LNCaP clone FGC (cell line): ENCODE results near the gene CTRL.
A peak's percentile ranks its signal among the peaks of the same experiment; 100 is the strongest.

Experiments used
- DNase-seq: peaks from one replicate; pipeline ENCODE4 v3.0.0-alpha.2; 2011; ENCODE audit warnings: low read depth
- H3K4me3 ChIP-seq: 2 replicates; pipeline ENCODE4 v1.5.1; 2011; ENCODE audit warnings: mild to moderate bottlenecking, low read depth, low read length, control low read depth
- TF ChIP-seq, protein P1 (sequence below): IDR thresholded peaks from 2 replicates; pipeline ENCODE4 v1.5.1; 2012; ENCODE audit warnings: mild to moderate bottlenecking; ENCODE audit not compliant: control insufficient read depth, insufficient read depth; ENCODE audit errors: extremely low read depth

The CTRL gene

DNA sequence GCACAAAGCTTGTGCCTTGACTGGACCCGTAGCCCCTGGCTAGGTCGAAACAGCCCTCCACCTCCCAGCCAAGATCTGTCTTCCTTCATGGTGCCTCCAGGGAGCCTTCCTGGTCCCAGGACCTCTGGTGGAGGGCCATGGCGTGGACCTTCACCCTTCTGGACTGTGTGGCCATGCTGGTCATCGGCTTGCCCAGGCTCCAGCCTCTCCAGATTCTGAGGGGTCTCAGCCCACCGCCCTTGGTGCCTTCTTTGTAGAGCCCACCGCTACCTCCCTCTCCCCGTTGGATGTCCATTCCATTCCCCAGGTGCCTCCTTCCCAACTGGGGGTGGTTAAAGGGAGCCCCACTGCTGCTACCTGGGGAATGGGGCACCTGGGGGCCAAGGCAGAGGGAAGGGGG lies 3.5 kb downstream of the CTRL start:
- TF ChIP-seq, protein P1, sequence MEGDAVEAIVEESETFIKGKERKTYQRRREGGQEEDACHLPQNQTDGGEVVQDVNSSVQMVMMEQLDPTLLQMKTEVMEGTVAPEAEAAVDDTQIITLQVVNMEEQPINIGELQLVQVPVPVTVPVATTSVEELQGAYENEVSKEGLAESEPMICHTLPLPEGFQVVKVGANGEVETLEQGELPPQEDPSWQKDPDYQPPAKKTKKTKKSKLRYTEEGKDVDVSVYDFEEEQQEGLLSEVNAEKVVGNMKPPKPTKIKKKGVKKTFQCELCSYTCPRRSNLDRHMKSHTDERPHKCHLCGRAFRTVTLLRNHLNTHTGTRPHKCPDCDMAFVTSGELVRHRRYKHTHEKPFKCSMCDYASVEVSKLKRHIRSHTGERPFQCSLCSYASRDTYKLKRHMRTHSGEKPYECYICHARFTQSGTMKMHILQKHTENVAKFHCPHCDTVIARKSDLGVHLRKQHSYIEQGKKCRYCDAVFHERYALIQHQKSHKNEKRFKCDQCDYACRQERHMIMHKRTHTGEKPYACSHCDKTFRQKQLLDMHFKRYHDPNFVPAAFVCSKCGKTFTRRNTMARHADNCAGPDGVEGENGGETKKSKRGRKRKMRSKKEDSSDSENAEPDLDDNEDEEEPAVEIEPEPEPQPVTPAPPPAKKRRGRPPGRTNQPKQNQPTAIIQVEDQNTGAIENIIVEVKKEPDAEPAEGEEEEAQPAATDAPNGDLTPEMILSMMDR, result no peak
- no peak overlapping the region for H3K4me3 ChIP-seq

DNA sequence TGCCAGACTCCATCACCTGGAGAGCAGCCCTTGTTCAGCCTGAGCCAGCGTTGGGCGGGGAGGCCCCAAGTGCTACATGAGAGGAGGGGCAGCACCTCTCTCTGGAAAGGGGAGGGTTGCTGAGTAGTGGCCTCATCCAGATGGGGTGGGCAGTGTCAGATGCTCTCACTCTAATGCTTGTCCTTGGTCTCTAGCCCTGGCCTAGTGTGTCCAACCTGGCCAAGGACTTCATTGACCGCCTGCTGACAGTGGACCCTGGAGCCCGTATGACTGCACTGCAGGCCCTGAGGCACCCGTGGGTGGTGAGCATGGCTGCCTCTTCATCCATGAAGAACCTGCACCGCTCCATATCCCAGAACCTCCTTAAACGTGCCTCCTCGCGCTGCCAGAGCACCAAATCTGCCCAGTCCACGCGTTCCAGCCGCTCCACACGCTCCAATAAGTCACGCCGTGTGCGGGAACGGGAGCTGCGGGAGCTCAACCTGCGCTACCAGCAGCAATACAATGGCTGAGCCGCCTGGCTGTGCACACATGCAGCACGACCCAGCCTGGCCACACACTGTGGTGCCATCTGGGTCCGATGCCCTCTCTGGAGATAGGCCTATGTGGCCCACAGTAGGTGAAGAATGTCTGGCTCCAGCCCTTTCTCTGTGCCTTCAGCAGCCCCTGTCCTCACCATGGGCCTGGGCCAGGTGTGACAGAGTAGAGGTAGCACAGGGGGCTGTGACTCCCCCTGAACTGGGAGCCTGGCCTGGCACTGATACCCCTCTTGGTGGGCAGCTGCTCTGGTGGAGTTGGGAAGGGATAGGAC lies 4.3 kb downstream of the CTRL start:
- H3K4me3 ChIP-seq, result no peak overlapping the region
- DNase-seq, result no peak
- TF ChIP-seq, protein P1, result no peak

More for the DNA sequence above, 3.5 kb downstream of the CTRL start:
- no peak for DNase-seq

DNA sequence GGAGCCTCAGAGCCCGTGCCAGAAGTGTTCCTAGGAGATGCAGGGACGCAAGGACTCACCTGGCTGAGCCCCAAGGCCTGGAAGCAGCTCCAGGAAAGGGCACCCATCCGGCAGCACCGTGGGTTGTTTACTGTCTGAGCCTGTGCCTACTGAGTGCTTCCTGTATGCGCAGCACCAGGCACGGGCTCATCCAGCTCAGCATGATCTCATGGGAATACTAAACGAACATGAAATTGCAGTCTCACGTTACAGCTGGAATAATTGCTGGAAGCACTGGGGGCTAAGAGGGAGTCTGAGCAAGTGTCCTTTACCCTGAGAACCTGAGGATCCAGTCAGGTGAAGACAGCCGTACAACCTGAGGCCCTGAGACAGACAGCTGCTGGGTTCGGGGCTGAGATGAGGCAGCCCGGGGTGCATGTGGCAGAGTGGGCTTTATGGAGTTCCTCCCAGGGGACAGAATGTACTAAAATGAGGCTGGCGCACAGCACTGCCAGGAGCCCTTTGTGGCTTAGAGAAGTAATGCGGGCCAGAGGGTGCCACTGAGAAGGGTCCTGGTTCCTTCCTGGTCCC lies 5.4 kb downstream of the CTRL start:
- TF ChIP-seq, protein P1, result 0 out of 2 replicates have a peak, but pooled peaks have one; percentile 0
- peak overlapping the region; percentile 34 for H3K4me3 ChIP-seq
- DNase-seq, result peak; percentile 96

DNA sequence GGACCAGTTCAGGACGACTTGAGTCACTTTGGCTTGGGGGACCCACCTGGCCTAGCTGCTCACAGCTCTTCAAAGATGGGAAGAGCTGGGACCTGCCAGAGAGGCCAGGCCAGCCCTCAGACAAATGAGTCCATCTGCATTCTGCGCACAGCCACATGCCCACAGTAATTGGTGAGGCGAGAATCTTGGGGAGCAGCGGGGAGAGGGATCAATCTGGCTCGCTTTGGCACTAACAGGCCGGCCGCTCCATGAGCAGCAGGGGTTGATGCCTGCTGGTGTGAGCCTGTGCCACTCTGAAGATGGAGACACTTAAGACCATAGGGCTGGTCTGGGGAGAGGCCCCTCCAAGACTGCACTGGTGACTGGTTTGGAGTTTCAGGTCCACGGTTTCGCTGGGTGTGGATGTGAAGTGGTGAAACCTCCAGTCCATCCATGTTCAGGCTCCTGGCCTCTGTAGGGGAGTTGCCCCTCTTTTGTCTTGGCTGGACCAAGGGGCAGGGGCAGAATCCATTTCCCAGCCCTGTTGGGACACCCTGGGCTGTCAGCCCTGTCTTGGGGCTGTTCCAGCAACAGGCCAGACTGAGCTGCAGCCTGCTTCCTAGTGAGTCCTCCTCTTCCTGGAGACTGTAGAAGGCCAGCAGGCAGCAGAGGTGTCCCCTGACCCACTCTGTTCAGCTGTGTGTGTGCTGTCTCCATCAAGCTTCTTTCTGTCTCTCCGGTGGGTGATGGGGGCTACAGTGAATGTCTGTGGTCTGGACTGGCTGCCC lies 7.3 kb downstream of the CTRL start:
- DNase-seq, result no peak
- H3K4me3 ChIP-seq, result no peak overlapping the region
- TF ChIP-seq, protein P1, result no peak

DNA sequence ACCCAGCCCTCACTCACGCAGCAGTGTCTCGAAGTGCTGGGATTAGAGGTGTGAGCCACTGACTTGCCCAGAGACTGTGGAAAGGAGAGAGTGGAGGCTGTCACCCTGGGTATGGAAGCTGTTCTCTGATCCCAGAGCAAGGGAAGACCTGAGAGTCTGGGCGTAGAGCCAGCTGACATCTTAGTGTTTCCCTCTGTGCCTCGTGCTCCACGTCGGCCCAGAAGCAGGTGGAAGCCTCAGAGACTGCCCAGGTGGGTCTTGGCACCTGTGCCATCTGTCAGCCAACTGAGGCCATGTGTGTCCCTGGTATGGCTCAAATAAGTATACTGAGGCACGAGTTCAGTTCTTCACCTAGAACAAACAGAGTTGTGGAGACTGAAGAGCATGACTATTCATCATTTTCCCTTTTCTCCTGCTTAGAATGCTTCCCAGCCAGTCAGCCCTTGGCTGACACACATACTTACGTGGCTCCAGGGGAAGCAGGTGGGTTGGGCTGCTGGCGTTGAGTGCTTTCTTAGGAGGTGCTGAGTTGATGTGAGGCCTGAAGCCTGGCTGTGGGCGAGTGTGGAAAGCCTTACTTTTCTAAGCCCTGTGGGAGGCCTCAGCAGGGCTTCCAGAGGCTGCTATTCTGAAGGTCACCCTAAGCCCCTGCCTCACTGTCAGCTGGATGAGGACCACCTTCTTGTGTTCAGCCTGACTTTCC lies 8.1 kb downstream of the CTRL start:
- DNase-seq, result peak; percentile 71
- TF ChIP-seq, protein P1, result no peak
- H3K4me3 ChIP-seq, result peak overlapping the region; percentile 4; the same call in 1 of the 2 replicates

DNA sequence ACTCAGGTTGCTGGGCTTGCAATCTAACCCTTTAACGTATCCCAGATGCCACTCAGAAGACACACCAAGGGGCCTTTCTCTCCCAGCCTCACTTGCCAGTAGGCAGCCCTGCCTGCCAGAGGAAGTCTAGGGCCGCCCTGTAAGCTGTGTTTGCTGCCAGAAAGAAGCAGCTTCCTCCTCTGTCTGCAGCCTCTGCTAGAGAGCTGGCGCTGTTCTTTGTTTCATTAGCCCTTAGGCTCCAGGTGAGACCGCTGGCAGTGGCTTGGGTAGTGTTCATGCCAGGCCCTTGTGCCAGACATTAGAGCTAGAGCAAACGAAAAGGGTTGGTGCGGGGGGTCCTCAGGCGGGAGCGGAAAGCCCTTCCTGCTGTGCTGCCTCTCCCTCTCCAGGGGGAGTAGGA lies 8.9 kb downstream of the CTRL start:
- DNase-seq, result peak; percentile 93
- TF ChIP-seq, protein P1, result peak; percentile 33
- H3K4me3 ChIP-seq, result peak overlapping the region; percentile 4; the same call in 1 of the 2 replicates
